GM06990 (cell line): ENCODE results near the gene LRRC61.
"Not testable (repeated sequence)": the region's sequence is repeated elsewhere in the genome, so short reads cannot be mapped to it uniquely, and the experiment has no call there.

ENCODE experiments used
- DNase-seq: peaks from one replicate; pipeline ENCODE4 v3.0.0-alpha.2; 2011; ENCODE audit not compliant: insufficient read length; ENCODE audit errors: extremely low read depth
- H3K27me3 ChIP-seq: replicated peaks from 2 replicates; pipeline ENCODE4 v1.6.0; 2011; ENCODE audit warnings: low read length; ENCODE audit not compliant: control insufficient read depth, insufficient read depth
- H3K36me3 ChIP-seq: 2 replicates; pipeline ENCODE4 v1.5.1; 2011; ENCODE audit warnings: low read length; ENCODE audit not compliant: control insufficient read depth, insufficient read depth
- H3K4me3 ChIP-seq: replicated peaks from 2 replicates; pipeline ENCODE4 v1.5.1; 2011; ENCODE audit warnings: low read depth, mild to moderate bottlenecking, control low read depth, low read length
- TF ChIP-seq, protein P1 (sequence below): IDR thresholded peaks from 2 replicates; pipeline ENCODE4 v1.5.1; 2011; ENCODE audit warnings: low read length, control low read depth, mild to moderate bottlenecking, inconsistent platforms; ENCODE audit not compliant: insufficient read depth, poor library complexity, severe bottlenecking

The LRRC61 gene

DNA sequence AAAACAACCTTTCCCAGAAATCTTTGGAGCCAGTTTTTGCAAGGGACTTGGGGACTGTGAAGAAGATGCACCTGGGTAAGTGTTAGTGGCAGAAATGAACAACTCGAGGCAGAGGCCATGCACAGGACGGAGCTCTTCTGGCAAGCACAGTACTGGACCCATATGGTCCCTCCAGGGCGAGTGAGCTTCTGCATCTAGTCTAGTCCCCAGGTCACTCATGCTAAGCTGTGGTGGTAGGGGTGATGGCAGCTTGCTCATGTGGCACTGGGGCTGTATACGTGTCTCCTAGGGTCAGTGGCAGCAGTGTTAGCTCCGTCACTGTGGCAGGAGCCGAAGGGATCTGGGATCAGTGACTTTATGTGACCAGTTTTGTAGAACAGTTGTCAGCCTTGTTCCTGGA, 9.3 kb upstream of the LRRC61 start:
- no peaks in the 10 kb centered on the region for H3K27me3 ChIP-seq
- TF ChIP-seq, protein P1, sequence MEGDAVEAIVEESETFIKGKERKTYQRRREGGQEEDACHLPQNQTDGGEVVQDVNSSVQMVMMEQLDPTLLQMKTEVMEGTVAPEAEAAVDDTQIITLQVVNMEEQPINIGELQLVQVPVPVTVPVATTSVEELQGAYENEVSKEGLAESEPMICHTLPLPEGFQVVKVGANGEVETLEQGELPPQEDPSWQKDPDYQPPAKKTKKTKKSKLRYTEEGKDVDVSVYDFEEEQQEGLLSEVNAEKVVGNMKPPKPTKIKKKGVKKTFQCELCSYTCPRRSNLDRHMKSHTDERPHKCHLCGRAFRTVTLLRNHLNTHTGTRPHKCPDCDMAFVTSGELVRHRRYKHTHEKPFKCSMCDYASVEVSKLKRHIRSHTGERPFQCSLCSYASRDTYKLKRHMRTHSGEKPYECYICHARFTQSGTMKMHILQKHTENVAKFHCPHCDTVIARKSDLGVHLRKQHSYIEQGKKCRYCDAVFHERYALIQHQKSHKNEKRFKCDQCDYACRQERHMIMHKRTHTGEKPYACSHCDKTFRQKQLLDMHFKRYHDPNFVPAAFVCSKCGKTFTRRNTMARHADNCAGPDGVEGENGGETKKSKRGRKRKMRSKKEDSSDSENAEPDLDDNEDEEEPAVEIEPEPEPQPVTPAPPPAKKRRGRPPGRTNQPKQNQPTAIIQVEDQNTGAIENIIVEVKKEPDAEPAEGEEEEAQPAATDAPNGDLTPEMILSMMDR: no peak
- H3K4me3 ChIP-seq: no peak overlapping the region
- no peak for DNase-seq
- H3K36me3 ChIP-seq: no peaks in the 10 kb centered on the region

DNA sequence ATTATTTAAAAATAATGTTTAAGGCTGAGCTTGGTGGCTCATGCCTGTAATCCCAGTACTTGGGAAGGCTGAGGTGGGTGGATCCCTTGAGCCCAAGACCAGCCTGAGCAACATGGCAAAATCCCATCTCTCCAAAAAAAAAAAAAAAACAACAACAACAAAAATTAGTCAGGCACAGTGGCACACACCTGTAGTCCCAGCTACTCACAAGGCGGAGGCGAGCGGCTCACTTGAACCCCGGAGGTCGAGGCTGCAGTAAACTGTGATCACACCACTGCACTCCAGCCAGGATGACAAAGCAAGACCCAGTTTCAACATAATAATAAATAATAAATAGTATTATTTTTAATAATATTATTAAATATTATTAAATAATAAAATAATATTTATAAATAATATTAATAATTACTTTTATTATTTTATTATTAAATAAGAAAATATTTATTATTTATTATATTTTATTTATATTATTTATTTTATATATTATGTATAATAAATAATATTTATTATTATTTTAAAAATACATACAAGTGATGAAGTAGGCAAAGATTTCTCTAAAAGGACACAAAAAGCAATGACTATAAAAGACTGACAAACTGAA, 8.4 kb upstream of the LRRC61 start:
- DNase-seq: no peak
- no peak overlapping the region for H3K4me3 ChIP-seq
- TF ChIP-seq, protein P1: no peak
- no peaks in the 10 kb centered on the region for H3K27me3 ChIP-seq
- no peaks in the 10 kb centered on the region for H3K36me3 ChIP-seq

DNA sequence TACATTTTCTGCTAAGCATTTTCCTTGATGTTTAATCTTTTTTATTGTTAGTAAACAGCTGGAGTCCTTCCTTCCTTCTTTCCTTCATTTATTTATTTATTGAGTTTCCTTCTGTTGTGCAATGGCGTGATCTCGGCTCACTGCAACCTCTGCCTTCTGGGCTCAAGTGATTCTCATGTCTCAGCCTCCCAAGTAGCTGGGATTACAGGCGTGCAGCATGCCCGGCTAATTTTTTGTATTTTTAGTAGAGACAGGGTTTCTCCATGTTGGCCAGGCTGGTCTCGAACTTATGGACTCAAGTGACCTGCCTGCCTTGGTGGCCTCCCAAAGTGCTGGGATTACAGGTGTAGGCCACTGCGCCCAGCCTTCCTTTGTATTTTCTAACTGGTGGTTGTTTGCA, 6.2 kb upstream of the LRRC61 start:
- DNase-seq, H3K4me3 ChIP-seq, H3K36me3 ChIP-seq, H3K27me3 ChIP-seq: not testable (repeated sequence)

DNA sequence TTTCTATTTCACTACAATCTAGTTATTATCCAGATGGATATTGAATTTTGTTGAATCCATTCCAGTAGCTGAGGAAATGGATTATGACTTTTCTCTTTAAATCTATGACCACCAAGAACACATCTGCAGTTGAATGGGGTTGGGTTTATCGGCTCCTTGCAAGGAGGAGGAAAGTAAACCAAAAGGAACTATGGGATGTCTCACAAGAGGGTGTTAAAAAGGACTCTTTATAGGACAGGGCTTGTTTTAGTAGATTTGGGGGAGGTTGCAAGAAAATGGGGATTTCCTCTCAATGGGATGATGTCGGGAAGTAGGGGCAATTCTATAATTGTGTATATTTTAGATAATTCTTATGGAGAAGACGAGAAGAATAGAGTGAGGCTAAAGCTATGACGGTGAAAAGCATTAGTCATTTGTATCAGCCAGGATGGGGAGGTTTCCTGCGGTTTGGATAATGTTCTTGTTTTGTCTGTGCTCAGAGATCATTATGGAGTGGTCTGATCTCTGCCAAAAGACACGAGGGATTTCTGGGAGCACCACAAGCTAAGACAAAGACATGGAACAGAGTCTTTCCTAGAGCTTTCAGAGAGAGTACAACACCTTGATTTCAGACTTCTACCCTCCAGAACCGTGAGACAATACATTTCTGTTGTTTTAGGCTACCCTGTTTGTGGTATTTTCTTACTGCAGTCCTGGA, 5.3 kb upstream of the LRRC61 start:
- no peak overlapping the region for H3K4me3 ChIP-seq
- H3K27me3 ChIP-seq: no peaks in the 10 kb centered on the region
- no peak for DNase-seq
- TF ChIP-seq, protein P1: no peak
- no peaks in the 10 kb centered on the region; the same call in 1 of the 2 replicates for H3K36me3 ChIP-seq

DNA sequence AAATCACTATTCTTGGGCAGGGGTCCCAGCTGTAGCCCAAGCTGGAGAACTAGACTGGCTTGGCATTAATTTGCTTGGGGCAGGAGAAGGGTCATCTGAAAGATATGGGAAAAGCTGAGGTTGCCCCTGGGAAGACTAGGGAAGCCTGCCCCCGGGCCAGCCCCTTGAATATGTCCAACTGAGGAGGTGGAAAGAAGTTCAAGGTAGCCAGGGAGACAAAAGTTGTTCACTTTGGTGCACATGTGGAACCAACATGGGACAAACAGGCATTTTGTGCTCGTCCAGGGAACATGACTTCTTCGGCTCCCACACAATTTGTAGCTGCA, 1.4 kb upstream of the LRRC61 start:
- Histone ChIP-seq H3K27me3 (no peaks in the 10 kb centered on the region), H3K4me3 (peak overlapping the region; percentile 79), H3K36me3 (peaks cover 8% of the 10 kb centered on the region)
- no peak for DNase-seq
- TF ChIP-seq, protein P1: no peak

DNA sequence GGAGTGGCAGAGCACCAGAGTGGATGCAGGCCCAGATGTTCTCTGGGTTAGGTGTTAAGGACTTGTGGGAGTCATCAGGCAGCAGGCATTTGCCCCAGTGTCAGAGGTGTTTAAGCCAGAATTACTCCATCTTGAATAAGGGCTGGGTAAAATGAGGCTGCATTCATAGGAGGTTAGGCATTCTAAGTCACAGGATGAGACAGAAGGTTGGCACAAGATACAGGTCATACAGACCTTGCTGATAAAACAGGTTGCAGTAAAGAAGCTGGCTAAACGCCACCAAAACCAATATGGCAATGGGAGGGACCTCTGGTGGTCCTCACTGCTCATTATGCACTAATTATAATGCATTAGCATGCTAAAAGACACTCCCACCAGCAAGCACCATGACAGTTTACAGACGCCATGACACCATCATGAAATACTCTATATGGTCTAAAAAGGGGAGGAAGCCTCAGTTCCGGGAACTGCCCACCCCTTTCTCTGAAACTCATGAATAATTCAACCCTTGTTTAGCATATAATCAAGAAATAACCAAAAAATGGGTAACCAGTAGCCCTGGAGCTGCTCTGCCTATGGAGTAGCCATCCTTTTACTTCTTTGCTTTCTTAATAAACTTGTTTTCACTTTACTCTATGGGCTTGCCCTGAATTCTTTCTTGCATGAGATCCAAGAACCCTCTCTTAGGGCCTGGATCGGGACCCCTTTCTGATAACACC, 882 bp upstream of the LRRC61 start:
- H3K36me3 ChIP-seq: peaks cover 9% of the 10 kb centered on the region
- no peaks in the 10 kb centered on the region for H3K27me3 ChIP-seq
- DNase-seq: no peak
- TF ChIP-seq, protein P1: no peak
- H3K4me3 ChIP-seq: peak overlapping the region; percentile 79
